Measurements from ENCODE around the gene KCNJ5.

DNA sequence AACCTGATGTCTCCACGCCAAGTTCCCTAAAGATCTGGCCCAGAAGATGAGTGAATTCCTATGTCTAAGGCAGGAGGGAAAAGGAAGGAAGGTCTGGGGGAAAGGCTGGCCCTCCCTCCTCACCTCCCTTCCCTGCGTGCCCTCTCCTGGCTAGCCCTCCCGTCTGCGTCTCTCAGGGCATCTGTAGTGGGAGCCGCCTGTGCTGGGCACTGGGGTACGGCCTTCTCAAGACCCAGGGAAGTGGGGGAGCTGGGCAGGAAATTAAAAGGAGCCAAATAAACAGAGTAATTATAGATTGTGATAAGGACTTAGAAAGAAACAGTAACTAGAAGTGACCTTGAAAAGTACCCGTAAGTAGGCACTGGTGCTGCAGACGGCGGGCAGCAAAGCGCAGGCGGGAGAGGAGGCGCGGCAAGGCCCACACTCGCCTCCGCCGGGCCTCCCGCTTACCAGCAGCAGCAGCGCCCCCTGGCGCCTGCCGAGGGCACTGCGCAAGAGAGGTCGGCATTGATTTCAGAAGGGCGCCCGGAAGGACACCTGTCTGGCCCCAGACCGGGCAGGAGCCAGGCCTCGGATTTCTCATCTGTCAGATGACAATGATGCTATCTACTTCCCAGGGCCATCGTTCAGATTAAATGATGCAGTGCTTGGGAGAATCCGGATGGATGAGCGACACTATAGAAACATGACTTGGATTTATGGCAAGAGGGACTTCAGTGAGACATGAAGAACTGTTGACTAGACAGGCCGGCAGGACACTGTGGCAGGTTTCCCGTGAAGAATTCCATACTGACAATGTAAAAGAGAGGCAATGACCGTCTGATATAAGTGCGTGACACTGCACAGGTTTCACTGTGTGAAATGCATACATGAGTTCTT lies 31.4 kb upstream of the KCNJ5 start:
- TF ChIP-seq CTCF (IDR thresholded peaks at IDR 0.05; ENCODE audit: borderline replicate concordance, extremely low read depth, low read length, poor library complexity, severe bottlenecking) (peak; percentile 75), EZH2 (IDR thresholded peaks at IDR 0.05; ENCODE audit: borderline replicate concordance, low read depth, low read length, severe bottlenecking) (no peak)
